SK-MEL-5 (cell line): ENCODE measurements around the gene IL17F. TPM values are rescaled to one million over a fixed set of nuclear protein-coding genes. Genes with fewer than 3 reads are reported as not detected.
"Not testable (repeated sequence)": the region's sequence is repeated elsewhere in the genome, so short reads cannot be mapped to it uniquely, and the experiment has no call there.

Experiments used
- DNase-seq: peaks from one replicate; pipeline ENCODE4 v3.0.0-alpha.2; 2016; ENCODE audit warnings: low read depth, low spot score
- in situ Hi-C: cut with HindIII; loops from 2 replicates; pipeline ENCODE4 v1.10.0; 2016; ENCODE audit warnings: low sequenced_read_pairs, high pct_unique_total_duplicates, low pct_unique_long_range_greater_than_20kb
- total RNA-seq: library from RNA; depleted of rRNA; stranded (reverse); fragments of >200 nt; shearing (Covaris generic); gene quantifications from 2 replicates; pipeline ENCODE4 v1.2.3, GENCODE V29; 2014; rRNA removed

The IL17F gene
- total RNA-seq, 1 experiment from 2014 or later: not detected

- in situ Hi-C loops: no loop called here
- no peak for DNase-seq
These were observed 34.5 kb downstream of the IL17F start for GRCh38 chr6:52209770-52210169.

GRCh38 chr6:52208612-52209011 is 35.7 kb downstream of the IL17F start:
- in situ Hi-C loops: no loop called here

GRCh38 chr6:52207066-52207465 is 37.2 kb downstream of the IL17F start:
- in situ Hi-C loops: no loop called here
- no peak for DNase-seq

More at GRCh38 chr6:52208612-52209011, 35.7 kb downstream of the IL17F start:
- DNase-seq: no peak

DNA sequence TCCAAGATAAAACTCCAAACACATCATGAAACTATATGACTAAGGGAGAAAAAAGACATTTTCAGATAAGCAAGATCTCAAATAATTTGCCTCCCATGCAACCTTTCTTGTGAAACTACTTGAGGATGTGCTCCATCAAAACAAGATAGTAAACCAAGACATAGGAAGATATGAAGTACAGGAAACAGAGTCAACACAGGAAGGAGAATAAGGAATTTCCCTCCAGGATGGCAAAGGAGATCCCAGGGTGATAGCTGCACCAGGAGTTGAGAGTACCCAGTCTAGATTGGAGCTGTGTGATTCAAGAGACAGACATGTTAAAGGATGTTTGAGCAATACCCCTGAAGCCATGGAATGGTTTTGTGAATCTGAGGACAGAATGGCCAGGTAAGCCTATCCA is 42.8 kb downstream of the IL17F start:
- in situ Hi-C loops: no loop called here
- DNase-seq: no peak

GRCh38 chr6:52201046-52201445 is 43.3 kb downstream of the IL17F start:
- no peak for DNase-seq
- in situ Hi-C loops: no loop called here

DNA sequence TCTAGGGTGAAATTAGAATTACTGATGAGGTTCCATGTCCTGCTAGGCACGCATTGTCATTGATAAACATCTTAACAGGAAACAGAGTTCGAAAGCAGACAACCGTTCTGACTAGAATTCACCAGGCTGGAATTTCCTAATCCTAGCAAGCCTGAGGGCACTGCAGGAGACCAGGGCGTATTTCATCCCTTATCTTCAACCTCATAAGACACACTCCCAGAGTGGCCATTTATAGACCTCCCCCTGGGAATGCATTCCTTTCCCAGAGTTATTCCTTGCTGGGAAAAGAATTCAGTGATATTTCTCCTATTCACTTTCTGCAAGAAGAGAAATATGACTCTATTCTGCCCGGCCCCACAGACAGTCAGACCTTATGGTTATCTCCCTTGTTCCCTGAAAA is 44.2 kb downstream of the IL17F start:
- in situ Hi-C loops, DNase-seq: not testable (repeated sequence)

GRCh38 chr6:52195886-52196285 is 48.4 kb downstream of the IL17F start:
- in situ Hi-C loops: no loop called here
- DNase-seq: no peak

- DNase-seq: no peak
- in situ Hi-C loops: no loop called here
These were observed 52.5 kb downstream of the IL17F start for GRCh38 chr6:52191824-52192223.

- no peak for DNase-seq
- in situ Hi-C loops: no loop called here
These were observed 53.9 kb downstream of the IL17F start for GRCh38 chr6:52190409-52190808.

- in situ Hi-C loops: no loop called here
These were observed 54.3 kb downstream of the IL17F start for GRCh38 chr6:52189974-52190373.

DNA sequence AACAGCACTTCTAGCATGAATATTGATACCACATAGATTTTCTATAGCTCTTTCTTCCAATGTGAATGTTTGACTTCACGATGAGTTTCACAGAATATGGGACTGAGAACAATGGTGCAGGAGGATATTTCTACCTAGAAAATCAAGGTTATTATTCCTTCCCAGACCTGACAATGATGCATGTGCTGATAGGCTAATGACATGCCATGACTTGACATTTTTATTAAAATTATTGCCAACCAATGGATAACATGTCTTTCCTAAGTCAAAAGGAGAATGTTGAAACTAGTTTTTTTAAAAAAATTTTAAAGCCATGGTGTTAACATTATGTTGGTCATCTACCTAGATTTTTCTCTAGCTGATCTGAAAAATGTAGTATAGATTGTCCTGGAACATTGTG is 57.2 kb downstream of the IL17F start:
- no peak for DNase-seq
- in situ Hi-C loops: no loop called here

More at GRCh38 chr6:52189974-52190373, 54.3 kb downstream of the IL17F start:
- DNase-seq: no peak

Other genes with a start within 250 kb of the IL17F start
- gene PKHD1, start 156.9 kb downstream of the IL17F start, total RNA-seq: 0.03 and 0.11 TPM in 2 replicates
- gene IL17A, start 58.1 kb downstream of the IL17F start, total RNA-seq: not detected in 2 replicates
- 109 and 113 TPM in 2 replicates for gene MCM3, start 40.2 kb upstream of the IL17F start, total RNA-seq
- 25.7 and 25.8 TPM in 2 replicates for gene PAQR8, start 117.7 kb upstream of the IL17F start, total RNA-seq
- gene EFHC1, start 175.8 kb upstream of the IL17F start, total RNA-seq: 14.1 and 23.7 TPM in 2 replicates